K562 (cell line): Measurements from ENCODE around the gene CRACDL. TPM values are rescaled to one million over a fixed set of nuclear protein-coding genes. Genes with fewer than 3 reads are reported as not detected.
"Not testable (repeated sequence)": the region's sequence is repeated elsewhere in the genome, so short reads cannot be mapped to it uniquely, and the experiment has no call there.

ENCODE experiments used
- ATAC-seq: fragments of 200-7000 bp; cut with Tn5 transposase; 3 replicates; pipeline ENCODE4 v1.9.1; 2020; ENCODE audit warnings: moderate library complexity
- BruUV-seq: library from RNA; stranded (reverse); fragments of 400-500 nt; replicated peaks from 2 replicates; lab custom pipeline; 2021; lab: Mats Ljungman, UMichigan
- CTCF ChIA-PET: fragments of 300-600 bp; formaldehyde crosslinking; extraction: SDS; loops from one replicate; lab custom pipeline; 2021; ENCODE audit warnings: low intra/inter-chr PET ratio; lab: Yijun Ruan, JAX
- POLR2A ChIA-PET: fragments of 300-600, 350-650 bp; sonication (Branson Sonifier 250); formaldehyde crosslinking; extraction: SDS; loops from one replicate; lab custom pipeline; 2021; ENCODE audit warnings: antibody characterized with exemption, inconsistent platforms; lab: Yijun Ruan, JAX
- DNase-seq, 4 experiments: peaks; one replicate each; pipeline versions ENCODE4 v3.0.0 to v3.0.0-alpha.2; 2011 to 2018; ENCODE audit warnings: low spot score in 3 of 4, mixed read lengths in 3 of 4; ENCODE audit errors: extremely low read depth in 1 of 4
- FAIRE-seq: peaks from 2 replicates; lab custom pipeline; 2011; peaks lifted over from hg19 to GRCh38; lab: Jason Lieb, UNC
- H2AFZ ChIP-seq: 2 replicates; pipeline ENCODE4 v1.6.0; 2011; ENCODE audit warnings: low read depth, low read length, control low read depth, inconsistent platforms
- H3K27ac ChIP-seq: fragments of 200-600 bp; 3 replicates; pipeline ENCODE4 v1.8.0; 2011; ENCODE audit warnings: low read depth, mild to moderate bottlenecking, control low read depth, inconsistent platforms, low read length, moderate library complexity, mixed read lengths; ENCODE audit errors: extremely low read depth
- H3K27me3 ChIP-seq, 2 experiments: fragments of 300-600 bp in 1 of 2; 2 replicates in 1 of 2; 3 replicates in 1 of 2; pipeline versions ENCODE4 v1.6.0 to v1.8.0; 2011; ENCODE audit warnings: inconsistent platforms in 2 of 2, low read length in 2 of 2, mild to moderate bottlenecking in 1 of 2, mixed read lengths in 1 of 2, moderate library complexity in 1 of 2; ENCODE audit not compliant: control insufficient read depth in 2 of 2, insufficient read depth in 2 of 2
- H3K36me3 ChIP-seq: fragments of 300-600 bp; 3 replicates; pipeline ENCODE4 v1.8.0; 2011; ENCODE audit warnings: mild to moderate bottlenecking, low read length, inconsistent platforms; ENCODE audit not compliant: control insufficient read depth, insufficient read depth
- H3K4me1 ChIP-seq, 2 experiments: fragments of 200-600 bp in 1 of 2; replicated peaks in 1 of 2; 2 replicates in 1 of 2; 3 replicates in 1 of 2; pipeline versions ENCODE4 v1.5.1 to v1.8.0; 2011; ENCODE audit warnings: inconsistent platforms in 2 of 2, low read length in 2 of 2, mild to moderate bottlenecking in 1 of 2, mixed read lengths in 1 of 2, moderate library complexity in 1 of 2; ENCODE audit not compliant: control insufficient read depth in 2 of 2, insufficient read depth in 2 of 2
- H3K4me2 ChIP-seq: 2 replicates; pipeline ENCODE4 v1.6.1; 2011; ENCODE audit warnings: low read length, control low read depth, inconsistent platforms, mixed read lengths; ENCODE audit not compliant: insufficient read depth
- H3K4me3 ChIP-seq: fragments of 200-600 bp; sonication (generic), shearing (Covaris generic); 2 replicates; pipeline ENCODE4 v1.5.1; 2016; ENCODE audit warnings: control low read depth, inconsistent platforms
- H3K79me2 ChIP-seq: fragments of 200-600 bp; 3 replicates; pipeline ENCODE4 v1.8.0; 2011; ENCODE audit warnings: low read length, inconsistent platforms; ENCODE audit not compliant: control insufficient read depth, insufficient read depth
- H3K9ac ChIP-seq, 2 experiments: 2 replicates each; pipeline versions ENCODE4 v1.6.0 to v1.6.1; 2011; ENCODE audit warnings: low read depth in 2 of 2, low read length in 2 of 2, control low read depth in 1 of 2, inconsistent platforms in 1 of 2, mild to moderate bottlenecking in 1 of 2, mixed read lengths in 1 of 2; ENCODE audit not compliant: insufficient read depth in 1 of 2
- H3K9me1 ChIP-seq: one replicate; pipeline ENCODE4 v1.6.0; 2011; ENCODE audit warnings: inconsistent platforms, mild to moderate bottlenecking, low read length, moderate library complexity; ENCODE audit not compliant: control insufficient read depth, insufficient read depth
- H3K9me3 ChIP-seq: replicated peaks from 2 replicates; pipeline ENCODE4 v1.5.1; 2011; ENCODE audit warnings: low read depth, low read length, inconsistent platforms; ENCODE audit not compliant: control insufficient read depth, insufficient read depth
- H4K20me1 ChIP-seq: replicated peaks from 2 replicates; pipeline ENCODE4 v1.6.1; 2011; ENCODE audit warnings: low read length, inconsistent platforms, mixed read lengths; ENCODE audit not compliant: control insufficient read depth, insufficient read depth
- CLOCK ChIP-seq: fragments of 250-450 bp; sonication (Bioruptor Pico); IDR thresholded peaks from 2 replicates; pipeline ENCODE4 v1.4.0; 2020; ENCODE audit warnings: mild to moderate bottlenecking, moderate library complexity, borderline replicate concordance
- FOXK1 ChIP-seq: sonication (generic); formaldehyde crosslinking; IDR thresholded peaks from 2 replicates; pipeline ENCODE4 v1.8.0; 2022; ENCODE audit warnings: missing genetic modification reagents, mild to moderate bottlenecking, borderline replicate concordance
- RREB1 ChIP-seq: fragments of 250-450 bp; sonication (Bioruptor Pico); IDR thresholded peaks from 2 replicates; pipeline ENCODE4 v1.4.0; 2020
- ZFP36 ChIP-seq: fragments of 150-350 bp; IDR thresholded peaks from 2 replicates; pipeline ENCODE4 v1.6.1; 2018; ENCODE audit warnings: low read length, low read depth; ENCODE audit not compliant: partially characterized antibody
- ZNF431 ChIP-seq: sonication (generic); formaldehyde crosslinking; IDR thresholded peaks from 2 replicates; pipeline ENCODE4 v1.8.0; 2022; ENCODE audit warnings: mild to moderate bottlenecking, missing genetic modification reagents
- ZNF764 ChIP-seq: fragments of 250-450 bp; sonication (Bioruptor Pico); IDR thresholded peaks from 2 replicates; pipeline ENCODE4 v1.4.0; 2020; ENCODE audit warnings: low read depth, mild to moderate bottlenecking, moderate library complexity
- WGBS: fragments of 100-300 bp; shearing (Covaris generic); methylation state at CpG from one replicate; pipeline ENCODE4 v1.1.6; 2016; ENCODE audit warnings: low coverage, mixed read lengths; ENCODE audit not compliant: insufficient coverage; ENCODE audit errors: missing lambda C conversion rate; 5-methylcytosine and 5-hydroxymethylcytosine counted together
- in situ Hi-C: fragments of 300-500 bp; cut with MboI; formaldehyde crosslinking; loops from 4 replicates; pipeline ENCODE4 v1.15.0; 2018; ENCODE audit warnings: inconsistent platforms, mixed read lengths
- intact Hi-C: fragments of 100-400 bp; cut with micrococcal nuclease; formaldehyde crosslinking; loops from 2 replicates; pipeline ENCODE4 v1.14.2; 2022
- polyA plus RNA-seq, 8 experiments: library from polyadenylated mRNA; depleted of rRNA in 4 of 8; stranded (reverse) in 5 of 8; unstranded in 3 of 8; fragments of >200 nt; fragmentation: Nextera tagmentation in 2 of 8; fragmentation: Illumina TruSeq in 1 of 8; extraction: Ambion mirVana in 2 of 8; extraction: Trizol in 1 of 8; gene quantifications; 2 replicates each; pipeline versions ENCODE4 v1.2.1 to v1.2.3, GENCODE V29; 2011 to 2014; ENCODE audit warnings: inconsistent platforms in 1 of 8, missing spikeins in 1 of 8
- total RNA-seq, 7 experiments: library from RNA; depleted of rRNA in 6 of 7; stranded (reverse); fragments of >200 nt in 6 of 7; fragmentation: Illumina TruSeq in 2 of 7; extraction: Trizol in 2 of 7; gene quantifications; 2 replicates each; pipeline versions ENCODE4 v1.2.1 to v1.2.3, GENCODE V29; 2011 to 2021; ENCODE audit warnings: low replicate concordance in 1 of 7

Gene CRACDL
- total and polyA plus RNA-seq, 9 of the 15 experiments (the other 6 are each of a cell fraction or from before 2014, with no cell fraction given): not detected

- FAIRE-seq, in situ Hi-C loops: not testable (repeated sequence)
- 3% methylated on average over 4 of the region's 4 CpGs for WGBS
Observed at GRCh38 chr2:98752711-98753110, 183.3 kb downstream of the CRACDL start.

GRCh38 chr2:98751748-98752147, 184.3 kb downstream of the CRACDL start:
- FAIRE-seq: no peak
- H3K36me3 ChIP-seq: no peaks in the 10 kb centered on the region
- 0% methylated on average over 1 of the region's 1 CpG for WGBS
- no TSS peak for BruUV-seq
- H3K4me3 ChIP-seq: no peak overlapping the region
- no peaks in the 10 kb centered on the region for H4K20me1 ChIP-seq
- H3K9ac ChIP-seq: no peak overlapping the region
- no peak overlapping the region for H3K4me2 ChIP-seq
- peaks cover 0 to 7% of the 10 kb centered on the region in 2 experiments; a peak in 2 of 5 replicates for H3K27me3 ChIP-seq
- H3K79me2 ChIP-seq: no peaks in the 10 kb centered on the region
- H3K9me3 ChIP-seq: no peaks in the 10 kb centered on the region
- in situ Hi-C loops (no loop called here), intact Hi-C loops (no loop called here)
- ChIA-PET CTCF (no interaction called here), POLR2A (no interaction called here)
- no peak overlapping the region for H2AFZ ChIP-seq
- no peak for ATAC-seq
- H3K9me1 ChIP-seq: no peaks in the 10 kb centered on the region
- DNase-seq: no peak
- no peaks in the 10 kb centered on the region for H3K4me1 ChIP-seq
- no peak overlapping the region for H3K27ac ChIP-seq
- TF ChIP-seq RREB1 (CRISPR knock-in tag) (no peak), CLOCK (CRISPR knock-in tag) (no peak), ZNF764 (CRISPR knock-in tag) (no peak), FOXK1 (CRISPR knock-in tag) (no peak)

More at GRCh38 chr2:98752711-98753110, 183.3 kb downstream of the CRACDL start:
- TF ChIP-seq ZNF431: peak; percentile 90
- peak; percentile 7 for TF ChIP-seq ZFP36
- H3K27me3 ChIP-seq, H2AFZ ChIP-seq, CTCF ChIA-PET, H3K9me3 ChIP-seq, H3K4me1 ChIP-seq, H3K27ac ChIP-seq, H3K9ac ChIP-seq, H3K4me2 ChIP-seq, DNase-seq, intact Hi-C loops, H3K79me2 ChIP-seq, H3K4me3 ChIP-seq, BruUV-seq, H3K9me1 ChIP-seq, ATAC-seq, H3K36me3 ChIP-seq, H4K20me1 ChIP-seq: not testable (repeated sequence)
- POLR2A ChIA-PET: interaction anchor here (0.6 kb wide), 1 partner anchor 22 kb away, joined by 4 read pairs; the partner anchor contains the start of gene MGAT4A
